ENCODE results near the gene SHQ1.
A peak's percentile ranks its signal among the peaks of the same experiment; 100 is the strongest.

Gene SHQ1

DNA sequence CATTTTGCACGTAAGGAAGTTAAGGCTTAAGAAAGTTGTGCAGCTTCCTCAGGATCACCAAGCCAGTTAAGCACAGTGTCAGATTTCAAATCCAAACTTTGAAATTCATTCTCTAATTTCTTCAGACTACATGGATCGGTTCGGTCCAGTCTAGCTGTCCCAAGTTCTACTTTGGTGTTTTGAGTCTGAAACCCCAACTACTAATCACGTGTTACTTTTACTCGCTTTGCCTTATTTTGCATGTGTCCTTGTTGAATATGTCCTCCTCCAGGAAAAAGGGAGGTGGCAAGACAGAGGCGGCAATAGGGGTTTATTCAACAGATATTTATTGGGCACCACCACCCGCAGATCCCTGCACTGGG is 39.1 kb upstream of the SHQ1 start:
- TF ChIP-seq, protein P1, sequence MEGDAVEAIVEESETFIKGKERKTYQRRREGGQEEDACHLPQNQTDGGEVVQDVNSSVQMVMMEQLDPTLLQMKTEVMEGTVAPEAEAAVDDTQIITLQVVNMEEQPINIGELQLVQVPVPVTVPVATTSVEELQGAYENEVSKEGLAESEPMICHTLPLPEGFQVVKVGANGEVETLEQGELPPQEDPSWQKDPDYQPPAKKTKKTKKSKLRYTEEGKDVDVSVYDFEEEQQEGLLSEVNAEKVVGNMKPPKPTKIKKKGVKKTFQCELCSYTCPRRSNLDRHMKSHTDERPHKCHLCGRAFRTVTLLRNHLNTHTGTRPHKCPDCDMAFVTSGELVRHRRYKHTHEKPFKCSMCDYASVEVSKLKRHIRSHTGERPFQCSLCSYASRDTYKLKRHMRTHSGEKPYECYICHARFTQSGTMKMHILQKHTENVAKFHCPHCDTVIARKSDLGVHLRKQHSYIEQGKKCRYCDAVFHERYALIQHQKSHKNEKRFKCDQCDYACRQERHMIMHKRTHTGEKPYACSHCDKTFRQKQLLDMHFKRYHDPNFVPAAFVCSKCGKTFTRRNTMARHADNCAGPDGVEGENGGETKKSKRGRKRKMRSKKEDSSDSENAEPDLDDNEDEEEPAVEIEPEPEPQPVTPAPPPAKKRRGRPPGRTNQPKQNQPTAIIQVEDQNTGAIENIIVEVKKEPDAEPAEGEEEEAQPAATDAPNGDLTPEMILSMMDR (conservative IDR thresholded peaks at IDR 0.05; ENCODE audit: control insufficient read depth, insufficient read depth, low read depth, low read length), result no peak
- peak overlapping the region; percentile 62 for H3K4me3 ChIP-seq (ENCODE audit: control insufficient read depth, low read depth, low read length)
- no peak for DNase-seq (ENCODE audit: low read depth)

DNA sequence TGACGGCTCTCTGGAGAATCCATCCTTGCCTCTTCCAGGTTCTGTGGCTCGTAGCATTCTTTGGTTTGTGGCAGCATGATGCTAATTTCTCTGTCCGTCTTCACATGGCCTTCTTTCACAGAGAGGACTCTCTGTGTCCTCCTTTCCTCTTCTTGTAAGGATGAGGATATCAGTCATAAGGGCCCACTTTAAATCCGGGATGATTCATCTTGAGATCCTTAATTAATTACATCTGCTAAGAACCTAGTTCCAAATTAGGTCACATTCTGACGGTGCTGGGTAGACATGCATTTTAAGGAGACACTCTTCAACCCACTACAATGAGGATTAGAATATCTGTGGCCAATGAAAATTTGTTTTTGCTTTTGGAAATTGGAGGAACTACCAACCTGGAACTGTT is 23.9 kb upstream of the SHQ1 start:
- H3K4me3 ChIP-seq (ENCODE audit: control insufficient read depth, low read depth, low read length), result no peak overlapping the region
- peak; percentile 95 for DNase-seq (ENCODE audit: low read depth)
- TF ChIP-seq, protein P1 (conservative IDR thresholded peaks at IDR 0.05; ENCODE audit: control insufficient read depth, insufficient read depth, low read depth, low read length), result no peak

DNA sequence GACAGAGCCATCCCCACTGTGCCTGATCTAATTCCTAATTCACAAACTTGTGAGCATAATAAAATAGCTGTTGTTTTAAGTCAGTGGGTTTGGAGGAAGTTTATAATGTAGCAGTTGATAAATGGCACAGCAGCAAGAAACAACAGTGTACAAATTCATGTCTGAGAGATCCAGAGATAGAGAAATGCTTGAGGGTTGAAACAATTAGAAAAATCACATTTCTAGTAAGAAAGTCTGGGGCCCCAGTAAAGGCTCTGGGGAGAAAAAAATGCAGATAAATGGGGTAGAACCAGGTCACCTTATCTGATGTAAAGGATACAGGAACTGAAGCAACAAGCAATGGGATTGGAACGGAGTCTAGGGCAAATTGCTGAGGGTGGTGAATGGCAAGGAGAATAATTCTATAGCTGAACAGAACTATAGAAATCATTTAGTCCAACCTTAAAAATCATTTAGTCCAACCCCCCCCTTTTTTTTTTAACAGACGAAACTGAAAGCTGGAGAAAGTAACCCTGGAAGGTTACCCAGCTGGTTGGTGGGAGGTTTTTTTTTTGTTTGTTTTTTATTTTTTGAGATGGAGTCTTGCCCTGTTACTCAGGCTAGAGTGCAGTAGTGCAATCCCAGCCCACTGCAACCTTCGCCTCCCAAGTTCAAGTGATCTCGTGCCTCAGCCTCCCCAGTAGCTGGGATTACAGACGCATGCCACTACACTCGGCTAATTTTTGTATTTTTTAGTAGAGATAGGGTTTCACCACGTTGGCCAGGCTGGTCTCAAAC is 14.3 kb upstream of the SHQ1 start:
- TF ChIP-seq, protein P1 (conservative IDR thresholded peaks at IDR 0.05; ENCODE audit: control insufficient read depth, insufficient read depth, low read depth, low read length), result no peak
- H3K4me3 ChIP-seq (ENCODE audit: control insufficient read depth, low read depth, low read length), result no peak overlapping the region
- DNase-seq (ENCODE audit: low read depth), result no peak

DNA sequence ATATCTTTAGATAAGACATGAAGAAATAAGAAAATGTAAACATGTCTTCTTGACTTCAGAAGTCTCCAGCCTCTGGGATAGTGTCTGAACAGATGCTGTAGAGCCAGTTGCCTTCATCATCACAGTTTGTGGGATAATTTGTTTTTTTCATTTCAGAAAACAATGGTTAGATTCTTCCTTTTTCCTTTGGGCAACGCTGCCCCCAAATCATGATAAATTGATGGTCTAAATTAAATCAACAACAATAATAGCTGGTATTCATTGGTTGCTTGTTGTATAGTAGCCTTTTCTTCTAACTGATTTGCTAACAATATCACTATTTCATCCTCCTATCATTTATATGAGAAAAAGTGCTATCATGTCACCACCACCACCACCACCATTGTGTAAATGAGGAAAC is 12.6 kb upstream of the SHQ1 start:
- DNase-seq (ENCODE audit: low read depth), result no peak
- no peak overlapping the region for H3K4me3 ChIP-seq (ENCODE audit: control insufficient read depth, low read depth, low read length)
- TF ChIP-seq, protein P1 (conservative IDR thresholded peaks at IDR 0.05; ENCODE audit: control insufficient read depth, insufficient read depth, low read depth, low read length), result no peak

DNA sequence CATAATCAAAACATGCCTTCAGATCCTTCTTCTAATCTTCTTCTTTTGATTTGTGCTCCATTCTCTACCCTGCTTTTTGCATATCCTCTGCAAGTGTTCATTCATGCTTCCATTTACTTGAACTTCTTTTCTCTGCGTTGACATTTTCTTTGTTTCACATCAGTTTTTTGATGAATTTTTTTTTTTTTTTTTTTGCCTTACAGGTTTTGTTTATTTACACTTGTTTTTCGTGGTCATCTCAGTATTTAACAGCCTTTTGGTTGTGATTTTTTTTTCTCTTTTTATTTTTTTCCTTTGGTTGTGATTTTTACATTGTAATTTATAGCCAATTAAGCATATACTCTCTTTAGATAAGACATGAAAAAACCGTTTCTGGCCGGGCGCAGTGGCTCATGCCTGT is 11.8 kb upstream of the SHQ1 start:
- DNase-seq (ENCODE audit: low read depth), result no peak
- H3K4me3 ChIP-seq (ENCODE audit: control insufficient read depth, low read depth, low read length), result no peak overlapping the region
- TF ChIP-seq, protein P1 (conservative IDR thresholded peaks at IDR 0.05; ENCODE audit: control insufficient read depth, insufficient read depth, low read depth, low read length), result no peak

DNA sequence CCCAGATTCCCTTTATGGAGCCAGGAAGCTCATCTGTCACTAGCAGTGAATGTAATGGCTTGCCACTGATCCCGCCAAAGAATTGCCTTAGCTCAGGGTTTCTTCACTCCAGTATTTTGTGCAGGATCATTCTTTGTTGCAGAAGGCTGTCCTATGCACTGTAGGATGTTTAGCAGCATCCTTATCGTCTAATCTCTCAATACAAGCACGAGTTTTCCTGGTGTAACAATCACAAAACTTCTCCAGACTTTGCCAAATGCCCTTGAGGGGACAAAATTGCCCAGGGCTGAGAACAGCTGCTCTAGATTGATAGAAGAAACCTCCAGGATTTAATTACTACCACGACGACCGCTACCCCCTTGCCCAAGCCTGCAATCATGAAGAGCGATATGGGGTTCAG is 6.8 kb upstream of the SHQ1 start:
- TF ChIP-seq, protein P1 (conservative IDR thresholded peaks at IDR 0.05; ENCODE audit: control insufficient read depth, insufficient read depth, low read depth, low read length), result no peak
- H3K4me3 ChIP-seq (ENCODE audit: control insufficient read depth, low read depth, low read length), result no peak overlapping the region
- DNase-seq (ENCODE audit: low read depth), result no peak
